ENCODE data around the gene MPI.

The MPI gene, protein sequence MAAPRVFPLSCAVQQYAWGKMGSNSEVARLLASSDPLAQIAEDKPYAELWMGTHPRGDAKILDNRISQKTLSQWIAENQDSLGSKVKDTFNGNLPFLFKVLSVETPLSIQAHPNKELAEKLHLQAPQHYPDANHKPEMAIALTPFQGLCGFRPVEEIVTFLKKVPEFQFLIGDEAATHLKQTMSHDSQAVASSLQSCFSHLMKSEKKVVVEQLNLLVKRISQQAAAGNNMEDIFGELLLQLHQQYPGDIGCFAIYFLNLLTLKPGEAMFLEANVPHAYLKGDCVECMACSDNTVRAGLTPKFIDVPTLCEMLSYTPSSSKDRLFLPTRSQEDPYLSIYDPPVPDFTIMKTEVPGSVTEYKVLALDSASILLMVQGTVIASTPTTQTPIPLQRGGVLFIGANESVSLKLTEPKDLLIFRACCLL

DNA sequence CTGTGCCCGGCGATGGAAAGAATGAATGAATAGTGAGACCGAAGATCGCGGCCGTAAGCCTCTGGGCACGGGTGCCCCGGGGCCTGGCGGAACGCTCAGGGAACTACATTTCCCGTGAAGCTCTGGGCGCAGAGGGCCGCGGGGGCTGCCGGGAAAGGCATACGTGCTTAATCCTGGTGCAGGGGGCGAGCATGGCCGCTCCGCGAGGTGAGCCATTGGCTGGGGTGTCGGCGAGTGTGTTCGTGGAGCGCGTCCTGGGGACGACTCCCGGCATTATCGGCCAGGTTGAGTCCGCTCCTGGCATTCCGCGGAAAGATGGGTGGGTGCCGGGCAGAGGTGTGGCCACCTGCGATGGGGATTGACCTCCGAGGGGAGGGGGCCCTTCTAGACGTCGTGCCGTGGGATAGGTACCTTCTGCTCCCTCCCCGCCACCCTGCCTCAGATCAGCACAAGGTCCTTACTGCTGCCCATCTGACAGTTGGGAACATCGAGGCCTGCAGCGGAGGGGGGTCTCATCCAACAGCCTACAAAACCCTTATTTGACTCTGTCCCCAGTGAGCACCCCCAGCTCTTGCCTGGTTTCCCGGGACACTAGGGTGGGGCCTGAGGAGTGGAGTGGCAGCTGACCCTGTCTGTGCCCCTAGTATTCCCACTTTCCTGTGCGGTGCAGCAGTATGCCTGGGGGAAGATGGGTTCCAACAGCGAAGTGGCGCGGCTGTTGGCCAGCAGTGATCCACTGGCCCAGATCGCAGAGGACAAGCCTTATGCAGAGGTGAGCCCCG lies at the start of gene MPI:
TSS of gene MPI (plus strand) at position 160 of the 782 bp plus-strand sequence. CDS start at position 192, 32 bp downstream.
- in situ Hi-C loops (cut with HindIII; ENCODE audit: low sequenced_read_pairs) = no loop called here

DNA sequence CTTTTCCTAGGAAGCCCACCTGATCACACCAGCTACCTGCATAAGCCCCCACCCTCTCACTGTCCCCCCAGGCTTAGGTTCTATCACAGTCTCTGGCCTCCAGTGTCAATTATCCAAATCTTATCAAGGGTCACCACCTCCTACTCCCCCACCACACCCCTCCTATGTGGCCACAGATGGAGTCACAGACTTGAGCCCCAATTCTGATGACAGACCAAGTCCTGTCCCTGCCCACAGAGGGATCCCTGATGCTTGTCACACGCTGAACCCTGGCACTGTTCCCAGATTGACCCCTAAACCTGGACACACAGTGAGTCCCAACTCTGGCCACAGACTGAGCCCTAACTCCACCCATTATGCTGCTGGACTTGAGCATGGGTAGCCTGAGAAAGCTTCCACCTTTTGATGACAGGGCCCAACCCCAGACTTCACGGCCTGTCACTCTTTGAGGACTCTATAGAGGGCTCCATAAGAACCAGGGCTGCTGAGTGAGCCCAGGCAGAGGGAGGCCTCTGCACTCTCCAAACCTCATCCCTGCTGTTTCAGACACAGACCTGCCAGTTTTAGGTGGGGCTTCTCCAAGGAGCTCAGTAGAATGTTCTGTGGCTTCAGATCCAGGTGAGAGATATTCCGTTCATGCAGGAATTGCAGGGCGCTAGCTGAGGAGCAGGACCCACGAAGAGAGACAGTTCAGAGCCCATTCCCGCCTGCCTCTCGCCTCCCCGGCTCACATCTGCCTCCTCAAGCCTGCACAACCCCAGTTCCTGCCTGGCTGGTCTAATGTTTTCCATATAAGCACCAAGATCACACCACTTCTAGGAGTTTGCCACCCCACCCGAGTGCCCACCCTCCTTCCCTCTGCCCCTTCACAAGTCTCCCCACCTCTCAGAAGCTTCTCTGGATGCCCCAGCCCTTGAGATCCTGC lies 48.7 kb upstream of the MPI start:
- in situ Hi-C loops (cut with HindIII; ENCODE audit: low sequenced_read_pairs) = no loop called here

DNA sequence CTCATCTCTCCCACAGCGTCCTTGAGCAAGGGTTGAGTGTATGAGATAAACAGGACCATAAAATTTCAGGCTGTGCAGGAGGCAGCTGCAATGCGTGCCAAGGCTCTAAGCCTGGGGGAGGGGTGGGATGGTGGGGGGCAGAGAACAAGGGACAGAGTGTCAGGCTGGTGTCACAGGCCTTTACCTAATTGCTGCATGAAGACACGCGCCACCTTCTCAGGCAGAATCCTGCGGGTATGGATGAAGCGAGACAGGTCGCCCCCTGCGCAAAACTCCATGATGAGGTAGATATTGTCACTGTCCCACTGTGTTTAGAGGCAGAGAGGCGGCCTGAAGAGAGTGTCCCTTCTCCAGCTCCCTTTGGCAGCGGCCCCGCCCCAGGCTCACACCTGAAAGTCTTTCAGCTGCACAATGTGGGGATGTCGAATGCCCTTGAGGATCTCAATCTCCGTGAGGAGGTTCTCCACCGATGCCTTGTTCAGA lies 47.9 kb upstream of the MPI start:
- in situ Hi-C loops (cut with HindIII; ENCODE audit: low sequenced_read_pairs) = no loop called here

DNA sequence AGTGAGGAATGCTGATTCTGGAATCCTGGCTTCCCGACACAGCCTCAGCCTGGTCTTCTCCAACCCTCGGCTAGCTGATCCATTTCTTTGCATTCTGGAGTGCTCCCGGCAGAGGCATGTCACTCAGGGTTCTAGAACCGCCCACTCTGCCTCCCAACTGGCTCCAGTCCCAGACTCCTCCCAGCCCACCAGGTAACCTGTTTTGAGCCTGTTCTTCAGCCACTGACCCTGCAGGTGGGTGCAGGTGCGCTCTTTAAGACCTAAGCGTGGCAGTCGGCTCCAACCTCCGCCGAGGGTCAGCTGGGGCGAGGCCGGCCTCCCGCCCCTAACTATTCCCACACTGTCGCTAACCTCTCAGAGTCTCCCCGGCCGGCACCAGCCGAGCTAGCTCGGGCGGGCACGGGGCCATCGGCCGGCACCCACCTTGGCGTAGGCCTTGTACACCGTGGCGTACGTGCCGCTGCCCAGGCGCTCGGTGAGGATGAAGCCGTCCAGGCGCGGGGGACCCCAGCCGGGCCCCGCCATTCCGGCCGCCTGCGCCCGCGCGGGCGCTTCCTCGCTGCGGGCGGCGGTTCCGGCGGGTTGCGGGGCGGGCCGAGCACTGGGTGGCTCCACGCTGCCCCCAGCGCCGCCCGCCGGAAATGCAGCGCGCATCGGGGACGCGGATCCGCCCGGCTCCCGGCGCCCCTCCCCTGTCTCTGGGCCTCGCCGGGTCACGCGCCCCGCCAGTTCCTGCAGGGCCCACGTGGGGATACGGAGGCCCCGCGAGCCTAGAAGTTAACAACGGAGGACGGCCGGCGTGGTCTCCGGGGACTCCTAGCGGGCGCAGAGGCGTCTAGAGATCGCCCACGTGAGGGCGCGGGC lies 47.0 kb upstream of the MPI start, which contains the start of gene ULK3:
TSS of gene ULK3 (minus strand) at position 576 of the 864 bp plus-strand sequence. CDS start at position 525, 51 bp downstream.
- in situ Hi-C loops (cut with HindIII; ENCODE audit: low sequenced_read_pairs) = no loop called here

DNA sequence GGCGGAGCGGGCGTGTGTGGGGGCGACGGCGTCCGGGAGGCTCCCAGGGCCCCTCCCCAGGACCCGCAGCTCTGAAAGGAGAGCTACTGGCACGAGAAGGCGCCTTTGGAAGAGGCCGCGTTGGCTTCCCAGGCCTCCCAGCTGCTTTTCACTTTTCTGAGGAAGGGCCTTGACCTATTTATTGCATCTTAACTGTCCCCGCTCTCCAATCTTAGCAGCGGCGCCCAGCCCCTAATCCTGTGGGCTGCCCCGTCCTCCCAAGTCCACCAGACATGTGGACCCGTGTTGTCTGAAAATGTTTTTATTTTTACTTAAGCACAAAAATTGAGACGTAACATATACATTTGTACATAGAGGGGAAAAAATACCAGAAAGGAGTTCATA lies 46.4 kb upstream of the MPI start:
- in situ Hi-C loops (cut with HindIII; ENCODE audit: low sequenced_read_pairs) = no loop called here

DNA sequence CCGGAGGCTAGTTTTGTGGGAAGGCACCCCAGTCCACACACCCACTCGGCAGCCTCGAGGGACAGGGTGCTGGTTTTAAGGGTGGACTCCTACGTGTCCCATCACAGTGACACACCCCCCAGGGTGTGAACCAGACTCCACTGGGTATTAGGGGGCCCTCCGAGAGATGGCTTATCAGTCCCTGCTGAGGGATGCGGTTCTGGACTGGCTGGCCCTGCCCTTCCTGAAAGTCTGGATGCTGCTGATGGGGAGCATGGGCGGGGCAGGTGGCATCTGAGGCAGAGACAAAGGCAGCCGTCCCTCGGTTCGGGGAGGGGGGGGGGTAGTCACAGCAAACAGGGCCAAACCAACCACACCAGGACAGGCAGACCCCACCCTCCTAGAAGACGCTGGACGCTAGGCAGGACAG lies 45.9 kb upstream of the MPI start:
- in situ Hi-C loops (cut with HindIII; ENCODE audit: low sequenced_read_pairs) = no loop called here

DNA sequence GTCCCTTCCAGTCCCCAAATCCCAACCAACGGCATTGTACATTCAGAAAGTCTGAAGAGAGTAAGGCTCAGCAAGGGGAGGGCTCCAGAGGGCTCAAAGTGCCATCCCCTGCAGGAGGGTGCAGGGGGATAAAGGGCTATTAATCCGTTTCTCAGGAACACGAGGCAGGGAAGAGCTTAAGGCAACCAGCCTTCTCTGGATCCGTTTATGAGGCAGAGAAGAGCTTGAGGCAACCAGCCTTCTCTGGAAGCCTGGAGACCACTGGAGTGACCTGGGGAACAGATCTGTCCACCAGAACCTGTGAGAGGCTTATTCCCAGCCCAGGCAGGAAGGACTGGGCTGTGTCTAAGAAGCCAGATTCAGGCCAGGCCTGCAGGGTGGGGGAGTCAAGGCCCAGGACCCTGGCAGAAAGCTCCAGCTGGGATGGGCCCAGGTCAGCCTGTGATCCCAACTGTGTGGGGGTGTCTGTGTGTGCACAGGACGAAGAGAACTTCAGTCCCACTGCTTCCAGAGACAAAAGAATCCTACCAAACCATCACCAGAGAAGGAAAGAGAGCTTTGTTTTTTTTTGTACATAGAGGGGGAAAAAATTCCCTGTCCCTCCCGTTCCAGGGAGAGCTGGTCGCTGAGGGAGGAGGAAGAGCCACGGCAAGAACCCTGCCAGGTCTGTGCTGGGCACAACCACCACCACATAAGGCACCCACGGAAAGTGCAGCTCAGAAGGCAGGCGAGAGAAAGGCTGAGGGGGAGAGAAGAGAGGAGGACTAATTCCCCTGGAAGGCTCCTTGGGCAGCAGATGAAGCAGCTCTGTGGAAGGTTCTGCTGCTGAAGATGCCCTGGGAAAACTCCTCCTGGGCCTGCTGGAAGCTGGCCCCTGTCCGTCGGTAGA lies 45.3 kb upstream of the MPI start:
- in situ Hi-C loops (cut with HindIII; ENCODE audit: low sequenced_read_pairs) = no loop called here

DNA sequence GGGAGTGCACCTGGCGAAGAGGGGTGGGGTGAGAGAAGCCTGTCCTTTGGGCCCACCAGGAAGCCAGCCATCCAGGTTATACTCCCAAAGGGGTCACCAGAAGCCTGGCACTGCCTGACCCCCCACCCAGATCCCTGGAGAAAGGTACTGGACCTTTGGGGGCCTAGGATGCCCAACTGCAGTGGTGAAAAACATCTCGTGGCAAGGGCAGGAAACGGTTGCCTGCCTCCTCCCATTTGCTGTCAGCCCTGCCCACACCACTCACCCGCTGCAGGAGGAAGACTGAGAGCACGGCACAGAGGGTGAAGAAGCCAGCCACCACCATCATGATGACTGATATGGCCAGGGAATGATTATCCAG lies 44.7 kb upstream of the MPI start:
- in situ Hi-C loops (cut with HindIII; ENCODE audit: low sequenced_read_pairs) = no loop called here

DNA sequence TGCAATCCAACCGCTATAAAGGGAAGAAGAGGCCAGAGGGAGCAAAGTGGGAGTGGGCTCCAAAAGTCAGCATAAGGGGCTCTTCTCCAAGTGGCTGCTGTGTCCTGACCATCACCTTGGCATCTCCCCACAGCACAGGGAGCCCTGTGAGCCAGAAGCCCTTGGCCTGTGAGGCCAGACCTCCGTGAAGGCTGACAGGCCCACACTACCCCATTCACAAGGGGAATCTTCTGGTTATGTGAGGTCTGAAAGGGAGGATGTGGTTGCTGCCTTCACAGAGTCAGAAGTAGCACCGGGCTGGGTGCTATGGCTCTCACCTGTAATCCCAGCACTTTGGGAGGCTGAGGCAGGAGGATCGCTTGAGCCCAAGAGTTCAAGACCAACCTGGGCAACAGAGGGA lies 44.3 kb upstream of the MPI start:
- in situ Hi-C loops (cut with HindIII; ENCODE audit: low sequenced_read_pairs) = no loop called here

DNA sequence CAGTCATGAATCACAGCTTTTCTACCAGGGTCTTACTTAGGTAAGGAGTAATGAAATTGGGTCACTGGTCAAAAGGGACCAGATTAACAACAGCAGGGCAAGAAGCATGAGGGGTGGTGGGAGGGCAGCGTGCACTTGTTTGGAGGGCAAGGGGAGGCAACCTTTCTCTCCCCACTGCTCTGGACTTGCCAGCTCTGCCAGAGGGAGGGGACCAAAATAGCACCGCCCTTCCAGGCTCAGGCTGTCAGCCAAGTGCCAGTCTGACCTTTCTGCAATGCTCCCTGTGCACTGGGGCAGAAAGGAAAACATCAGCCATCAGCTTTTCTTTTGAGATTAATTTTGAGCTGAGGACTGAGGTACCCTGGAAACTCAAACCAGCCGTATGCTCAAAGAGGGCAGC lies 42.4 kb upstream of the MPI start:
- in situ Hi-C loops (cut with HindIII; ENCODE audit: low sequenced_read_pairs) = no loop called here

DNA sequence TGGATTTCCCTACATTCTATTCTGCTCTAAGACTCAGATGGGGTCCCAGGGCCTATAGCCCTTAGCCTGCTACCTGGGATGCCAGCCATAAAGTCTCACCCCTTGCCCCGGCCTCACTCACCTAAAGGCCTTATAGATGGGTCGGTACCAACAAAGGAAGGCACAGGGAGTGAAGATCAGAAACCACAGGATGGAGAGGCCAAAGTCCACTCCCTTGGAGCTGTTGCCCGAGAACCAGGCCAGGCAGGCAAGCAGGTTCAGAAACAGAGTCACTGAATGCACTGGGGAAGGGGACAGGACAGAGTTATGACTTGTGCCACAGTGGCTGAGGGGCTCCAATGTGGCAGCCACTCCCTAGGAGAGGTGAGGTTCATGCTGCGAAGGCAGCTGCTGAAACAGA lies 39.4 kb upstream of the MPI start:
- in situ Hi-C loops (cut with HindIII; ENCODE audit: low sequenced_read_pairs) = no loop called here

DNA sequence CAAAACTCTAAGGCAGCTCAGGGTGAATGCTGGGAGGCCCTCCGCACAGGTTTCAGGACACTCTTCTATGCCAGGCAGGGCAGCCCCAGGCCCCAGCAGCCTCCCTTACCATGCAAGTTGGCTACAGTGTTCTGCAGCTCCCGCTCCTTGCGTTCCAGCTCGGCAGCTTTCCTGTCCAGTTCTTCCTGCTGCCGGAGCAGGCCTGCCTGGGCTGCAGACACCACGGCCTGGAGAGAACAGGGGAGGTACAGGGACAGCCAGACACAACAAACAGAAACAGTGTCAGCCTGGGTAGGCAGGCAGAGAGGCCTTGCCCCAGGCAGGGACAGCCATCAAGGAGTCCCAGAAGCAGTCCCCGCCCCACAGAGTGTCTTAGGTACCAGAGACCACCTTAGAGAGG lies 37.9 kb upstream of the MPI start:
- in situ Hi-C loops (cut with HindIII; ENCODE audit: low sequenced_read_pairs) = no loop called here

DNA sequence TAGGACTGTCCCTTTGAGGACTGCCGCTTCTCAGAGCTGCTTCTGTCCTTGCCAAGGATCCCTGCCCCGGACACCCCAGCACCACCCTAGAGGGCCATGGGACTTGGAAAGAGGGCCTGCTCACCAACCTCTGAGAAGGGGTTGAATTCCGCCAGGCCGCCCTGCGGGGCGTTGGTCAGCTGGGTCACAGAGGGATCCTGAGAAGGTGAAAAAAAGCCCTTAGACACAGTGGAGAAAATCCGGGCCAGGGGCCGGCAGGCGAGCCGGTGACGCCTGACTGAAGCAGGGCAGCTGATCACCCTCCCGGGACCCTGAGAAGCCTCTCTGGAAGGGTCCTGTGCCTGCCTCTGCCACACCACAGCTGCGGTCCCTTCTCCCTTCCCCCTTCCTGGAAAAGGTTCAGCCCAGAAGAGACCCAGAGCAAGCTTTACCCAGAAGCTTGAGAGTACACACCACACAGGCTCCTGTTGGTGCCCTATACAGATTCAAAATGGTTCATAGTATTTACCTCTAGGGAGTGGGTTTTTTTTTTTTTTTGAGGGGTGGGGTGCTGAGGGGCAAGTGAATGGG lies 35.3 kb upstream of the MPI start:
- in situ Hi-C loops (cut with HindIII; ENCODE audit: low sequenced_read_pairs) = no loop called here

DNA sequence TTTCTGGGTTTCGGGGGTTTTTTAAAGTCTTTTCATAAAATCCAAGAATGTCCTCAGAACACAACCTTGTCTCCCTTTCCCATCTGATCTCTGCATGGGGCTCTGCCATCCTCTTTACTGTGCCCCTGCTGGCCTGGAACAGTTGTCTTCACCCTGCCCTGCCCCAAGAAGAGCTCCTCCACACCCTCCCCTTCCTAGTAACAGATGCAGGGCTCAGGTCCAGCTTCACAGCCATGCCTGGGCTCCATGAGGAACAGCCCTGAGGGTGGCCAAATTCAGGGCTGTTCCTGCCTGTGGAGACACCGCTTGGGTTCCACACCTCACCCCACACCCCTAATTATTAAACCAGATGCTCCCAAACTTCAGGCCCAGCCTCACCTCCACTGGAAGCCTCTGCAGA lies 34.0 kb upstream of the MPI start:
- in situ Hi-C loops (cut with HindIII; ENCODE audit: low sequenced_read_pairs) = no loop called here

DNA sequence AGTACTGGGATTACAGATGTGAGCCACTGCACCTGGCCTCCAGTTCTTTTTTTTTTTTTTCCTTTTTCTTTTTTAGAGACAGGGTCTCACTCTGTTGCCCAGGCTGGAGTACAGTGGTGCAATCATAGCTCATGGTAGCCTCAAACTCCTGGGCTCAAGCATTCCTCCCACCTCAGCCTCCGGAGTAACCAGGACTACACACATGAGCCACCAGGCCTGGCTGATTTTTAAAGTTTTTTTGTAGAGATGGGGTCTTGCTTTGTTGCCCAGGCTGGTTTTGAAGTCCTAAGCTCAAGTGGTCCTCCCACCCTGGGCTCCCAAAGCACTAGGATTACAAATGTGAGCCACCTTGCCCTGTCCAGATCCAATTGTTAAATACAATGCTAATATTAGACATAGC lies 33.3 kb upstream of the MPI start:
- in situ Hi-C loops (cut with HindIII; ENCODE audit: low sequenced_read_pairs) = no loop called here

DNA sequence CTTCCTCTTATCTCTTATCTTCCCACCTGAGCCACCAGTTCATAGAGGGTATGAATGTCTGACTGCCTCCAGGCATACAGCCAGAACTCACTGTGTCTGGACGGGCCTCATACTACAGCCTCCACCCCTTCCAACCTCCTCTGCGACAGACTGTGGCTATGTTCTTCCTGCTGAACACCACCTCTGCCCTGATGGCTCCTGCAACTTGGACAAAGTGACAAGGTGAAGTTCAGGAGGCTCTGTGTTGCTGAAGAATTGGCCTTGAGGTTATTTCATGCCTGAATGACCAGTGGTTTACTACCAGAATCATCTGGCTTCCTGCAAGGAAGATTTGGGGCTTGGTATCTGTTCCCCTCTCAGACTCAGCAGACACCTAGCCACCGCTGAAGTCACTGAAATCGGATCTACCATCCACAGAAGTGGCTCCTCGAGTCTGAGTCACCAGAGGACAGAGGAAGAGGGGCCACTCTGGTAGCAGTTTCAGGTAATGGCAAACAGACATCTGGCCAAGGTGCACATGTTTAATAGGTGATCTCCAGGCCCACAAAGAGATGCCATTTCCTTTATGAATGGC lies 32.7 kb upstream of the MPI start:
- in situ Hi-C loops (cut with HindIII; ENCODE audit: low sequenced_read_pairs) = no loop called here

DNA sequence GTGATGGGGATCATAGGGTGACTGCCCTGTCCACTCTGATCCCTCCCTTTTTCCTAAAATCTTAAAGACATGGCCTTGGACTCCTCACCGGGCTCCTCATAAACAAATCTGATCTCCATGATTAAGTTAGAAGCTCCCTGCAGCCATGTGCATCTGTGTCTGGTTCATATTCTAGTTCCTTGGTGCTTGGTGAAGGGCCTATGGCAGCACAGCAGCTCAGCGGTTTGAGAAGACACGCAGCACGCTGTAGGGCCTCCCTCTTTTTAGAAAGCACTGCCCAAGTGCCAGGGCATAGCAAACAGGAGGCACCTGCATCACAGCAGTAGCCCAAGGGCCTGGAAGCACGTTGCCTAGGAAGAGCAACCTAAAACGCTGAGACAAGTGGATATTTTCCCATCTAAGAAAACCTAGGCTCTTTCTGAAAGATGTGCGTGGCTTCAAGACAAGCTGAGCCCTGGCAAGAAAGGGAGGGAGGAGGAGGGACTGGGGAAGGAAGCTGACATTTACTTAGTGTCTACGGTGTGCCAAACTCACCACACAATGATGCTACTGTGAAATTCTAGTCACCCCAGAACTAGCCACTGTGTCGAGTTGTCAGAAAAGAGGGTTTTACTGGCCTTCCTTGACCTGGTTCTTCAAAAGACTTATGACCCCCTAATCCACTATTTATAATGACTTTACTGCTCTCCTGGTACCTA lies 32.0 kb upstream of the MPI start:
- in situ Hi-C loops (cut with HindIII; ENCODE audit: low sequenced_read_pairs) = no loop called here

DNA sequence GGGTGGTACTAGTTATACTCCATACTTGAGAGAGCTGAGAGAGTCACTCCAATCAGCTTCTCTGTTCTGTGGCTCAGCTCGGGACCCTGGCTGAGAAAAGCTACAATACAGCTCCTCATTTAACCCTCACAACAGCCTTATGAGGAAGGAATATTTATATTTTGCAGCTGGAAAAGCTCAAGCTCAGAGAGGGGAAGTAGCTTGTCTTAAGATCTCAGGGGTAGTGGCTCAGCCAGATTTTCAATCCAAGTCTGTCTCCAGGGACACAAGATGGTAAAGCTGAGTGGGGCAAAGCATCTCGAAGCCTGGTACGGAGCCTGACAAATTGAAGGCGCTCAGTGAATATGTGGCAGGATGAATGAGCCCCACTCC lies 31.5 kb upstream of the MPI start:
- in situ Hi-C loops (cut with HindIII; ENCODE audit: low sequenced_read_pairs) = no loop called here
